GM21390 (cell line): ENCODE results near the gene DOCK1.

Source experiments
- ATAC-seq: cut with Tn5 transposase; IDR thresholded peaks from one replicate; pipeline ENCODE4 v1.9.1; 2021; ENCODE audit not compliant: unreplicated experiment

The DOCK1 gene

DNA sequence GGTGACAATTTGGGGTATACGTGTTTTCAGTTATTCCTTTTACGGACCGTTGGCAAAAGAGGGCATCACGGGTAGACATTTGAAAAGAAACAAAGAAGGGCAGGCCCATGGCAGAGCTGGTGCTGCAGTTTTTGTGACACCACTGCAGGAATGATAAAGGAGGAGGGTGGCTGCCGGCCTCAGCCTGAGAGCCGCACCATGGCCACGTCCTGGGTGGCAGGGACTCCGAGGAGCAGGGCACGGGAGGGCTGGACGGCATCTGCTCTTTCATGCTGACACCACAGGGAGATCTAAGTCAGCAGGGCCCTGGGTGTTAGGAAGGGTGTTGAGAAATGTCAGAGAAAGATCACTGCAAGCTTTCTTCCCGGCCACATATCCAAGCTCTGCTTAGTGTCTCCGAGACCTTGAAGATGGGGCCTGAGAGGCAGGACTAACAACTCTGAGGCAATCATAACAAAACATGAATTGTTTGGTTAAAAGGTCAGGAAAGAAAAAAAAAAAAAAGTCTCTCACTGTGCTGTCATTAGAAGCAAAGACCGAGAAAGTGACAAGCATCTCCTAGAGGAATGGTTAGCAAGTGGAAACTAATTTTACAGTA is 254.5 kb downstream of the DOCK1 start:
- ATAC-seq = no peak

DNA sequence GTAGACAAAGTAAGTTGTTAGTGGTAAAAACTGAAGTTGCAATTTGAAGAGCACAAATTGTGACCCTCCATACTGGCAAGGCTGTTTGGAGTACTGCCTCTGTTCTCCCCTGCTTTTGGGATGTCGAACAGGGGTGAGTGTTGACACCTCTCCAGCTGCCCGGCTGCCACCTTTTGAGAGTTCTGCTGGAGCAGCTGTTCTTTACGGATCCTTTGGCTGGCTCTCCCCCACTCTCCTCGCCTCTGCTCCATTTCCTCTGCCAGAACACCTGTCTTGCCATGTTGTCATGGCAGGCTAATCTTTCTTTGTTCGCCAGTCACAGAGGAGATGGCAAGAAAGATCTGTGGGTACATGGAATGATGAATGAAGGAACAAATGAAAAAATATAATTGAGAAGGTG is 256.3 kb downstream of the DOCK1 start:
- ATAC-seq = no peak

- no peak for ATAC-seq
These were observed 257.6 kb downstream of the DOCK1 start for GRCh38 chr10:127162841-127163240.

DNA sequence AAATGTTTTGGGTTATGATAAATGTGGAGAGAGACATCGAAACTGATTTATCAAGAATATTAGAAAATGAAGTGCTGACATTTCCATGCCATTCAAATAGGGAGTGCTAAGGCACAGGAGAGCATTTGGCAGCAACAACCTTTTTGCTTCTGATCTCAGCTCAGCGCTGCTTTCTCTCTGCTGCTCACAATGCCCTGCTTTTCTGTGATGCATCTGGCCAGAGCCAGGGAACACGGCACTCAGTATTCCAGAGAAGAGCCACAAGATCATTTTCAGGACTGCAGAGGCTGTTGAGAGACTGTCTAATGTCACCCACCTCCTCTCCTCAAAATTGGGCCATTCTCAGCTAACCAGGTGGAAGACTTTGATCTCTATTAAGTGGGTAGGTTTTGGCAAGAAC is 263.0 kb downstream of the DOCK1 start:
- ATAC-seq = no peak

- no peak for ATAC-seq
These were observed 269.6 kb downstream of the DOCK1 start for GRCh38 chr10:127174866-127175265.

- ATAC-seq = no peak
These were observed 270.3 kb downstream of the DOCK1 start for GRCh38 chr10:127175357-127176110.

- ATAC-seq = no peak
These were observed 271.4 kb downstream of the DOCK1 start for GRCh38 chr10:127176649-127177048.

DNA sequence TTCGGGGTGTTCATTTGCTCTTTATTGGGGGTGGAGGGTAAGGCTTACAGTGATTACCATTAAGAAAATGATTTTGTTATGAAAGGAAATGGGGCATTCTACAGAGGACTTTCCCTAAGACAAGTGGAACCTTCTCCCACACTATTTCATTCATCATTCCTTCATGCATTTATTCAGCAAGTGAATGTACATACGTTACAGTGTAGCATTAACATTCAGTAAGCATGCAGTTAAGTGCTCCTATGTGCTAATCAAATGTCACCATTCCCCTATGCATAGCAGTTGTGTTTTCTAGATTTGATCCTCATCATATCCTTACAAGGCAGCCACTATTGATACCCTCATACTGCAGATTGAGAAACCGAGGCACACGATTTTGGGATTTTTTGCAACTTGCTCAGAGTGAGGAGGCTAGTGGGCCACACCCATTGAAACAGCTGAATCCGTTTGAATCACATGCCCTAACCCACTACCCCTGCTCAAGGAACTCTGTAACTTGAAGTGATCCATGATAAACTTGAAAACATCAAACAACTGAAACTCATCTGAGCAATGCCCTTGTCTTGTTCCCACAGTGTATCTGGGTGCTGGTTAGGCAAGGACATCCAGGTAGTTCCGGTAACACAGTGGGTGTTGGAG is 274.5 kb downstream of the DOCK1 start:
- no peak for ATAC-seq

DNA sequence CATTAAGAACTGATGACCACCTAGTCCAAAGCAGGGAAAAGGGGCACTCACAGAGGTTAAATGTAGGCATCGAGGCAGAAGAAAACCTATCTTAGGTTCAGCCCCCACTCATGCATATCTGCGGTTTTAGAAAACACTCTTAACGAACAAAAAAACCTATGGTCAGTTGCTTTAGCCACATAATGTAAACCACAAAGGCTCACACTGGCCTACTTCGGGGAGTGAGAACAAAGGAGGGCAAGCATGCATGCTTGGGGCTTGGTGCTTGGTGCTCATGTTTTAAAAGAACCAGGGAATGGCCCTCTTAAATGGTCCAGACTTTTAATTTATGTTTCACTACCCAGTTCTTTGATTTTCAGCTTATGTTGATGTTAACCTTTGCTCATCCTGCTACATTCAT is 276.9 kb downstream of the DOCK1 start:
- no peak for ATAC-seq

DNA sequence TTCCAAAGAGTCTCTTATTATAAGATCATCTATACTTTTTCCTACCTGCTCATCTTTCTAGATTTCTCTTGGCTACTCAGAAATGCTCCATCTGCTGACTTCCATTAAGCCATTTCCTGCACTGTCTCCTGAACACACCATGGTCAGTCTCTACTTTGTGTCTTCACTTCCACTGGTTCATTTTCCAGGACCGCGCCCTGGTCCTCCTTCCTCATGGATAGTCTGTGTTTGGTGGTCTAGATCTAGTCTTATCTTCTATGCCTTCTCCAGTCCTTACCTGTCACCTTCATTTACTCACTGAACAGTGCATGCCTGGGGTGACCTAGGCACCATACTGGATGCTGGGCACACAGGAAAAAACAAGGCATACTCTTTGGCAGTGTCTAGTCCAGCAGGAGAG is 279.4 kb downstream of the DOCK1 start:
- no peak for ATAC-seq

DNA sequence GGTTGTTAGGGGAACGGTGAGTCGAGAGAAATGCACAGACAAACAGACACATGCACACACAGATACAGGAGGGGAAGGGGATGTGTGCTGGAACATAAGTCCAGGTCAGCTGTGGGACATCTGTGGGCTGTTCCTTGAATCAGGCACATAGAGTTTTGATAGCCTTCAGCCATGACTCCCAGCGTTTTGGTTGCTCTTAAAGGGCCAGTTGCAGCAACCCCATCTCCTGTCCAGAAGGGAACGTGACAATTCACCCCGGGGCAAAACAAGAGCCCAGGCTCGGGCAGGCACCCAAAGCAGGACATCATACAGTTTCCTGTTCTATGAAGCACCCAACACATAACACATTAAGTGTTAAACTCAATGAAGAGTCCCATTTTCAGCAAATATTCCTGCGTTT is 281.6 kb downstream of the DOCK1 start:
- ATAC-seq = no peak

DNA sequence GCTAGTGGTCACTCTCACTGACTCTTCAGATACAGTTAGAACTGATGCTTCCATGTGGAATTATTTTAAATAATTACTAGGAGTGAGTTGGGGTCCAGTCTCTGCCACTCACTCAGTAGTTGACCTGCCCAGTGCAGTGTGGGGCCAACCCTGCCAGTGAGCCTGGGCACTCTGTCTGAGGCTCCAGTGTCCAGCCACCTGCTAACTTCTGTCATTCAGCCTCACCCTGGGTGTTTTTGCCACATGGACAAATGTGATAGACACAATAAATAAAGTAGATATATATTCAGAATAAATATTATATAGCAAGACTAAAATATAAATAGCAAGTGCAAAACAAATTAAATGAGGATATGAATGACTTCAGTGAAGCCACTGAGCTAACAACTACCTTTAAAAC is 284.0 kb downstream of the DOCK1 start:
- ATAC-seq = no peak

- no peak for ATAC-seq
These were observed 285.2 kb downstream of the DOCK1 start for GRCh38 chr10:127190427-127190826.

GRCh38 chr10:127193125-127193524 is 287.9 kb downstream of the DOCK1 start:
- ATAC-seq = no peak

- no peak for ATAC-seq
These were observed 288.9 kb downstream of the DOCK1 start for GRCh38 chr10:127194111-127194510.

- no peak for ATAC-seq
These were observed 289.4 kb downstream of the DOCK1 start for GRCh38 chr10:127194599-127194998.

DNA sequence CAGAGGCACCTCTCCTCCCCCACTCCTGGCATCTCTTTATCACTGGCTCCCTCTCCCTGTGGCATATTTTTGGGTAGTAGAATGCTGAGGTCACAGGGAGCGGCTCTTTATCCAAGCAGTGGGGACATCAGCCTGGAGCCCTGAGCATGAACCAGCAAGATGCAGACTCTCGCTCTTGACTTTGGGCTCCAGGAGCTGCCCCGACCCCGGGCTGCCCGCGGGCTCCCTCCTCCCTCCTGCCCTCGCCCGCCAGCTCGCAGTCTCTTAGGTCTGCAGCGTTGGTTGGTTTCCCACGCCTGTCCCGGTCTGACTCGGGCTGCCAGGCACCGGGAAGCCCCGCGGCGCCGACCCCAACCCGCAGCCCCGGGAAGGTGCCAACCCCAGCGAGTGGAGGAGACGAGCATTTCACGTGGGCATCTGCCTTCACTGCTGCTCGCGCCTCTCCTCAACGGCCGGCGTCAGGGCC is 289.8 kb downstream of the DOCK1 start:
- no peak for ATAC-seq

GRCh38 chr10:127195571-127196281 is 290.5 kb downstream of the DOCK1 start:
- no peak for ATAC-seq

DNA sequence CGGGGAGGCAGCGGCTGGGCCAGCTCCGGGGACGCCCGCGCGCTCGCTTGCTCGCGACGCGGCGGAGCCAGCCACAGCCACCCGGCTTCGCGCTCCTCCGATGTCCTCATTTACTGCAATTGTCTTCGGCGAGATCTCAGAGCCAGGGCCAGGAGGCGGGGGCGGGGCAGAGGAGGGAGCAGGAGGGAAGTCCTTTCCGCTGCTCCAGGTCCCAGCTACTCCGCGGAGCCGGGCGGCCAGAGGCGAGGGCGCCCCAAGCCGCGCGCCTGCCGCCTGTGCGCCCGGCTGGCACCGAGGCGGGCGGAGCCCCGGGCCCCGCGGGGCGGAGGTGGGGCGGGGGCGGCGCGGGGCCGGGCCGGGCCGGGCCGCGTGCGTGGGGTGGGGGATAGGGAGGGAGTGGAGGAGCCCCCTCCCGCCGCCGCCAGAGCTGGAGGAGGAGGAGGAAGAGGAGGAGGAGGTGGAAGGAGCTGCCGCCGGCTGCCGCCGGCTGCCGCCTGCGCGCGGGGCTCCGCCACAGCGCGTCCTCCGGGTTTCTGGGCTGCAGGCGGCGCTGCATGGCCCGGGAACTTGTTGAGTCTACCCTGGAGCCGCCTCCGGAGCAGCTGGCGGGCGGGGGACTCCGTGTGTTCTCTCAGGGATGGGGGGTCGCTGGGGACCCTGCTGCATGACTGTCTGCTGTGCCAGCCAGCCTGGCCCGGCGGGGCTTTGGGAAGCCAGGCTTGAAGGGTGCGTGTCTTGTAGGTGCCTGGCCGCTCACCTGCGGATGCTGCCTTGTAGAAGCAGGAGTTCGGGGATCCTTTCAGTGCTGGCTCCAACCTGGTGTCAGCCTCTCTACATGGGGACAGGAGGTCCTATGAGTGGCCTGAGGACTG is 291.3 kb downstream of the DOCK1 start, which contains the start of gene INSYN2A:
Gene INSYN2A (minus strand): TSS at position 310 of the 872 bp plus-strand sequence. CDS start 20,196 bp downstream, outside the sequence.
- ATAC-seq = no peak

DNA sequence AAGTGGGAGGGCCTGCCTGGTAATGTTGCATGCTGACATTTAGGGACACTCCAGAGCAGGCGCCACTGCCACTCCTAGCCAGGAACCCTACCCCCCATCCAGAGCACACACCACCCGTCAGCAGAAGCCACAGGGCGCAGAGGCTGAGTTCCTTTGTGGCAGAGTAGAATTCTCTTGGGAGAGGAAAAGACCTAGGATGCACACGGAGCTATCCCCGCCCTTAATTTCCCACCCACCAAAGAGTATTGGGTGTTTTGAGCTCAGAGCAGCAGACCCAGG is 291.9 kb downstream of the DOCK1 start:
- ATAC-seq = no peak

GRCh38 chr10:127198307-127198706 is 293.1 kb downstream of the DOCK1 start:
- no peak for ATAC-seq
